Measurements from ENCODE around the gene SPAG16.

SPAG16 gene

GRCh38 chr2:214180071-214180470 lies 895.8 kb downstream of the SPAG16 start:
- no peak for TF ChIP-seq EZH2 (IDR thresholded peaks at IDR 0.05; ENCODE audit: borderline replicate concordance, low read length)
- Histone ChIP-seq H2AFZ (ENCODE audit: low read length) (no peak overlapping the region), H3K27ac (ENCODE audit: low read depth, low read length, poor library complexity, severe bottlenecking) (no peak overlapping the region), H3K27me3 (ENCODE audit: insufficient read depth, low read length) (no peaks in the 10 kb centered on the region), H3F3A (ENCODE audit: insufficient read depth, low read length) (no peaks in the 10 kb centered on the region), H3K36me3 (ENCODE audit: insufficient read depth, low read length) (no peaks in the 10 kb centered on the region), H3K9ac (ENCODE audit: low read length) (no peak overlapping the region), H3K9me2 (ENCODE audit: low read depth, low read length) (no peaks in the 10 kb centered on the region), H4K20me1 (ENCODE audit: insufficient read depth, low read length) (no peaks in the 10 kb centered on the region), H3K4me3 (ENCODE audit: low read depth, low read length, poor library complexity, severe bottlenecking) (no peak overlapping the region), H3K9me3 (ENCODE audit: low read length) (no peaks in the 10 kb centered on the region), H3K4me2 (ENCODE audit: low read length) (no peak overlapping the region), H3K79me2 (ENCODE audit: insufficient read depth, low read length) (no peaks in the 10 kb centered on the region), H3K4me1 (ENCODE audit: insufficient read depth, low read length, severe bottlenecking) (no peaks in the 10 kb centered on the region)

- Histone ChIP-seq H2AFZ (ENCODE audit: low read length) (no peak overlapping the region), H3K36me3 (ENCODE audit: insufficient read depth, low read length) (no peaks in the 10 kb centered on the region), H4K20me1 (ENCODE audit: insufficient read depth, low read length) (no peaks in the 10 kb centered on the region), H3K9ac (ENCODE audit: low read length) (no peak overlapping the region), H3K27ac (ENCODE audit: low read depth, low read length, poor library complexity, severe bottlenecking) (no peak overlapping the region), H3K9me3 (ENCODE audit: low read length) (no peaks in the 10 kb centered on the region), H3K27me3 (ENCODE audit: insufficient read depth, low read length) (no peaks in the 10 kb centered on the region), H3K9me2 (ENCODE audit: low read depth, low read length) (no peaks in the 10 kb centered on the region), H3K4me1 (ENCODE audit: insufficient read depth, low read length, severe bottlenecking) (no peaks in the 10 kb centered on the region), H3F3A (ENCODE audit: insufficient read depth, low read length) (no peaks in the 10 kb centered on the region), H3K79me2 (ENCODE audit: insufficient read depth, low read length) (no peaks in the 10 kb centered on the region), H3K4me2 (ENCODE audit: low read length) (no peak overlapping the region), H3K4me3 (ENCODE audit: low read depth, low read length, poor library complexity, severe bottlenecking) (no peak overlapping the region)
- TF ChIP-seq CTCF (IDR thresholded peaks at IDR 0.05; ENCODE audit: low read length): no peak
These were observed 896.4 kb downstream of the SPAG16 start for GRCh38 chr2:214180686-214181085.

GRCh38 chr2:214184461-214184860 lies 900.2 kb downstream of the SPAG16 start:
- Histone ChIP-seq H3K4me1 (ENCODE audit: insufficient read depth, low read length, severe bottlenecking) (no peaks in the 10 kb centered on the region), H3K4me2 (ENCODE audit: low read length) (no peak overlapping the region), H3K9me3 (ENCODE audit: low read length) (no peaks in the 10 kb centered on the region), H3K9me2 (ENCODE audit: low read depth, low read length) (no peaks in the 10 kb centered on the region), H3F3A (ENCODE audit: insufficient read depth, low read length) (no peaks in the 10 kb centered on the region), H2AFZ (ENCODE audit: low read length) (no peak overlapping the region), H3K9ac (ENCODE audit: low read length) (no peak overlapping the region), H3K27me3 (ENCODE audit: insufficient read depth, low read length) (no peaks in the 10 kb centered on the region), H3K79me2 (ENCODE audit: insufficient read depth, low read length) (no peaks in the 10 kb centered on the region), H3K27ac (ENCODE audit: low read depth, low read length, poor library complexity, severe bottlenecking) (no peak overlapping the region), H3K36me3 (ENCODE audit: insufficient read depth, low read length) (no peaks in the 10 kb centered on the region), H4K20me1 (ENCODE audit: insufficient read depth, low read length) (no peaks in the 10 kb centered on the region), H3K4me3 (ENCODE audit: low read depth, low read length, poor library complexity, severe bottlenecking) (no peak overlapping the region)
- no peak for TF ChIP-seq CTCF (IDR thresholded peaks at IDR 0.05; ENCODE audit: low read length)
- no peak for TF ChIP-seq EZH2 (IDR thresholded peaks at IDR 0.05; ENCODE audit: borderline replicate concordance, low read length)

GRCh38 chr2:214185546-214185945 lies 901.3 kb downstream of the SPAG16 start:
- Histone ChIP-seq H3F3A (ENCODE audit: insufficient read depth, low read length) (no peaks in the 10 kb centered on the region), H3K27ac (ENCODE audit: low read depth, low read length, poor library complexity, severe bottlenecking) (no peak overlapping the region), H3K4me3 (ENCODE audit: low read depth, low read length, poor library complexity, severe bottlenecking) (no peak overlapping the region), H3K27me3 (ENCODE audit: insufficient read depth, low read length) (no peaks in the 10 kb centered on the region), H3K9me3 (ENCODE audit: low read length) (no peaks in the 10 kb centered on the region), H3K36me3 (ENCODE audit: insufficient read depth, low read length) (no peaks in the 10 kb centered on the region), H3K4me1 (ENCODE audit: insufficient read depth, low read length, severe bottlenecking) (no peaks in the 10 kb centered on the region), H3K79me2 (ENCODE audit: insufficient read depth, low read length) (no peaks in the 10 kb centered on the region), H3K9ac (ENCODE audit: low read length) (no peak overlapping the region), H3K9me2 (ENCODE audit: low read depth, low read length) (no peaks in the 10 kb centered on the region), H2AFZ (ENCODE audit: low read length) (no peak overlapping the region), H3K4me2 (ENCODE audit: low read length) (no peak overlapping the region), H4K20me1 (ENCODE audit: insufficient read depth, low read length) (no peaks in the 10 kb centered on the region)
- TF ChIP-seq EZH2 (IDR thresholded peaks at IDR 0.05; ENCODE audit: borderline replicate concordance, low read length): no peak
- no peak for TF ChIP-seq CTCF (IDR thresholded peaks at IDR 0.05; ENCODE audit: low read length)

Data from OCI-LY1 (cell line).